Neural cell (in vitro differentiated cells): ENCODE data around the gene PAK4. TPM values are rescaled to one million over a fixed set of nuclear protein-coding genes. Genes with fewer than 3 reads are reported as not detected.
"Not testable (repeated sequence)": the region's sequence is repeated elsewhere in the genome, so short reads cannot be mapped to it uniquely, and the experiment has no call there.

ENCODE experiments used
- H2AFZ ChIP-seq: fragments of 200-600, 300-800 bp; sonication (generic), shearing (Covaris generic); 2 replicates; pipeline ENCODE4 v1.6.0; 2014; ENCODE audit warnings: low read depth, mild to moderate bottlenecking, antibody characterized with exemption, low read length, moderate library complexity
- H3F3A ChIP-seq: fragments of 200-600 bp; shearing (Covaris generic); 2 replicates; pipeline ENCODE4 v1.6.1; 2016; ENCODE audit warnings: mild to moderate bottlenecking, moderate library complexity, mixed read lengths, antibody characterized with exemption, low read length; ENCODE audit not compliant: insufficient read depth, poor library complexity, severe bottlenecking
- H3K27ac ChIP-seq: fragments of 200-600, 300-800 bp; sonication (generic), shearing (Covaris generic); 2 replicates; pipeline ENCODE4 v1.5.1; 2014; ENCODE audit warnings: mild to moderate bottlenecking, low read length, moderate library complexity
- H3K27me3 ChIP-seq: fragments of 300-800, 200-600 bp; sonication (generic), shearing (Covaris generic); 2 replicates; pipeline ENCODE4 v1.6.0; 2014; ENCODE audit warnings: mild to moderate bottlenecking, low read depth, low read length, moderate library complexity; ENCODE audit not compliant: insufficient read depth
- H3K36me3 ChIP-seq: fragments of 300-800, 200-600 bp; sonication (generic), shearing (Covaris generic); 2 replicates; pipeline ENCODE4 v1.5.1; 2014; ENCODE audit warnings: mild to moderate bottlenecking, antibody characterized with exemption, low read length, moderate library complexity; ENCODE audit not compliant: insufficient read depth
- H3K4me2 ChIP-seq: fragments of 300-800, 200-600 bp; sonication (generic), shearing (Covaris generic); 2 replicates; pipeline ENCODE4 v1.6.0; 2014; ENCODE audit warnings: mild to moderate bottlenecking, low read length
- H3K4me3 ChIP-seq: fragments of 300-800, 200-600 bp; sonication (generic), shearing (Covaris generic); 2 replicates; pipeline ENCODE4 v1.5.1; 2014; ENCODE audit warnings: mild to moderate bottlenecking, low read length, moderate library complexity
- H3K79me2 ChIP-seq: fragments of 200-600 bp; shearing (Covaris generic); replicated peaks from 2 replicates; pipeline ENCODE4 v1.6.0; 2014; ENCODE audit warnings: mild to moderate bottlenecking, low read length, moderate library complexity; ENCODE audit not compliant: insufficient read depth
- H3K9ac ChIP-seq: fragments of 300-800, 200-600 bp; sonication (generic), shearing (Covaris generic); 2 replicates; pipeline ENCODE4 v1.6.1; 2016; ENCODE audit warnings: mild to moderate bottlenecking, low read length, mixed read lengths
- H3K9me2 ChIP-seq: fragments of 200-600 bp; shearing (Covaris generic); 2 replicates; pipeline ENCODE4 v1.6.1; 2016; ENCODE audit warnings: mild to moderate bottlenecking, low read length, mixed read lengths; ENCODE audit not compliant: insufficient read depth
- H3K9me3 ChIP-seq: fragments of 200-600, 300-800 bp; sonication (generic), shearing (Covaris generic); 2 replicates; pipeline ENCODE4 v1.6.1; 2016; ENCODE audit warnings: mild to moderate bottlenecking, mixed run types, low read length, moderate library complexity, mixed read lengths
- H4K20me1 ChIP-seq: fragments of 200-600 bp; shearing (Covaris generic); 2 replicates; pipeline ENCODE4 v1.6.1; 2016; ENCODE audit warnings: mild to moderate bottlenecking, mixed run types; ENCODE audit not compliant: insufficient read depth
- EP300 ChIP-seq: fragments of 450-650 bp; conservative IDR thresholded peaks from 2 replicates; pipeline ENCODE4 v1.6.1; 2014; ENCODE audit warnings: antibody characterized with exemption, mild to moderate bottlenecking, moderate library complexity; ENCODE audit not compliant: poor library complexity, severe bottlenecking
- EZH2 ChIP-seq: fragments of 200-600, 300-800 bp; shearing (Covaris generic), sonication (generic); IDR thresholded peaks from 2 replicates; pipeline ENCODE4 v1.6.1; 2014; ENCODE audit warnings: antibody characterized with exemption, low read length, borderline replicate concordance, mild to moderate bottlenecking; ENCODE audit not compliant: insufficient read depth, poor library complexity, severe bottlenecking
- MXI1 ChIP-seq: fragments of 450-650 bp; conservative IDR thresholded peaks from 2 replicates; pipeline ENCODE4 v1.6.1; 2014; ENCODE audit warnings: antibody characterized with exemption, mild to moderate bottlenecking; ENCODE audit not compliant: poor library complexity, severe bottlenecking
- POLR2AphosphoS5 ChIP-seq: IDR thresholded peaks from 2 replicates; pipeline ENCODE4 v1.6.1; 2012
- RAD21 ChIP-seq: fragments of 450-650 bp; conservative IDR thresholded peaks from 2 replicates; pipeline ENCODE4 v1.6.1; 2014; ENCODE audit warnings: antibody characterized with exemption, mild to moderate bottlenecking, moderate library complexity
- REST ChIP-seq: IDR thresholded peaks from 2 replicates; pipeline ENCODE4 v1.6.1; 2012; ENCODE audit warnings: borderline replicate concordance
- SMC3 ChIP-seq: fragments of 450-650 bp; conservative IDR thresholded peaks from 2 replicates; pipeline ENCODE4 v1.6.1; 2014; ENCODE audit warnings: antibody characterized with exemption, mild to moderate bottlenecking, moderate library complexity; ENCODE audit not compliant: poor library complexity
- TAF1 ChIP-seq: IDR thresholded peaks from 2 replicates; pipeline ENCODE4 v1.6.1; 2012; ENCODE audit warnings: low read depth
- polyA plus RNA-seq: library from polyadenylated mRNA; depleted of rRNA; stranded (reverse); fragments of >200 nt; gene quantifications from 2 replicates; pipeline ENCODE4 v1.2.3, GENCODE V29; 2014
- TF ChIP-seq, protein P1 (sequence below): fragments of 450-650 bp; IDR thresholded peaks from 2 replicates; pipeline ENCODE4 v1.5.1; 2014; ENCODE audit warnings: antibody characterized with exemption, mild to moderate bottlenecking, moderate library complexity; ENCODE audit not compliant: poor library complexity, severe bottlenecking

PAK4 gene
- polyA plus RNA-seq, 1 donor from 2014 or later = 5.4 TPM

GRCh38 chr19:39212375-39212742 is 86.8 kb downstream of the PAK4 start:
- no peak overlapping the region for H3K9ac ChIP-seq
- H3K4me2 ChIP-seq = no peak overlapping the region
- TF ChIP-seq EZH2 (no peak), EP300 (no peak), POLR2AphosphoS5 (no peak), MXI1 (no peak), REST (no peak), SMC3 (no peak), RAD21 (no peak), TAF1 (no peak)
- TF ChIP-seq, protein P1, sequence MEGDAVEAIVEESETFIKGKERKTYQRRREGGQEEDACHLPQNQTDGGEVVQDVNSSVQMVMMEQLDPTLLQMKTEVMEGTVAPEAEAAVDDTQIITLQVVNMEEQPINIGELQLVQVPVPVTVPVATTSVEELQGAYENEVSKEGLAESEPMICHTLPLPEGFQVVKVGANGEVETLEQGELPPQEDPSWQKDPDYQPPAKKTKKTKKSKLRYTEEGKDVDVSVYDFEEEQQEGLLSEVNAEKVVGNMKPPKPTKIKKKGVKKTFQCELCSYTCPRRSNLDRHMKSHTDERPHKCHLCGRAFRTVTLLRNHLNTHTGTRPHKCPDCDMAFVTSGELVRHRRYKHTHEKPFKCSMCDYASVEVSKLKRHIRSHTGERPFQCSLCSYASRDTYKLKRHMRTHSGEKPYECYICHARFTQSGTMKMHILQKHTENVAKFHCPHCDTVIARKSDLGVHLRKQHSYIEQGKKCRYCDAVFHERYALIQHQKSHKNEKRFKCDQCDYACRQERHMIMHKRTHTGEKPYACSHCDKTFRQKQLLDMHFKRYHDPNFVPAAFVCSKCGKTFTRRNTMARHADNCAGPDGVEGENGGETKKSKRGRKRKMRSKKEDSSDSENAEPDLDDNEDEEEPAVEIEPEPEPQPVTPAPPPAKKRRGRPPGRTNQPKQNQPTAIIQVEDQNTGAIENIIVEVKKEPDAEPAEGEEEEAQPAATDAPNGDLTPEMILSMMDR = no peak
- H3K27ac ChIP-seq = no peak overlapping the region
- H3K9me2 ChIP-seq = no peaks in the 10 kb centered on the region
- no peaks in the 10 kb centered on the region for H3K27me3 ChIP-seq
- H3K79me2 ChIP-seq = no peaks in the 10 kb centered on the region
- no peaks in the 10 kb centered on the region for H4K20me1 ChIP-seq
- no peaks in the 10 kb centered on the region for H3F3A ChIP-seq
- no peak overlapping the region for H3K4me3 ChIP-seq
- H3K9me3 ChIP-seq = no peaks in the 10 kb centered on the region
- no peaks in the 10 kb centered on the region for H3K36me3 ChIP-seq
- no peak overlapping the region for H2AFZ ChIP-seq

DNA sequence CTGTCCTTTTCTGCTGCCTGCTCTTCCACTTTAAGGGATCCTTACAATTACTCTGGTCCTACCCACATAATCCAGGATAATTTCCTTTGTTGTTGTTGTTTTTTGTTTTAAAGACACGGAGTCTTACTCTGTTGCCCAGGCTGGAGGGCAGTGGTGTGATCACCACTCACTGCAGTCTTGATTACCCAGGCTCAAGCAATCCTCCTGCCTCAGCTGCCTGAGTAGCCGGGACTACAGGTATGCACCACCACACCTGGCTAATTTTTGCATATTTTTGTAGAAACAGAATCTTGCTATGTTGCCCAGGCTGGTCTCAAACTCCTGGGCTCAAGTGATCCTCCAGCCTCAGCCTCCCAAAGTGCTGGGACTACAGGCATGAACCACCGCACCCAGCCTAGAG is 89.7 kb downstream of the PAK4 start:
- not testable (repeated sequence) for H2AFZ ChIP-seq, H3K79me2 ChIP-seq, H3K27ac ChIP-seq, H3K9me2 ChIP-seq, H3K9ac ChIP-seq, H3K9me3 ChIP-seq, H3K36me3 ChIP-seq, H3K4me3 ChIP-seq, H3K27me3 ChIP-seq, H3F3A ChIP-seq, H4K20me1 ChIP-seq, H3K4me2 ChIP-seq

GRCh38 chr19:39217094-39217493 is 91.5 kb downstream of the PAK4 start:
- Histone ChIP-seq H3K36me3 (no peaks in the 10 kb centered on the region), H3F3A (no peaks in the 10 kb centered on the region), H3K9ac (no peak overlapping the region), H4K20me1 (no peaks in the 10 kb centered on the region), H3K9me2 (no peaks in the 10 kb centered on the region), H3K4me3 (no peak overlapping the region), H2AFZ (no peak overlapping the region), H3K27me3 (no peaks in the 10 kb centered on the region), H3K4me2 (no peak overlapping the region), H3K9me3 (no peaks in the 10 kb centered on the region), H3K27ac (no peak overlapping the region), H3K79me2 (no peaks in the 10 kb centered on the region)
- TF ChIP-seq EZH2 (no peak), TAF1 (no peak), POLR2AphosphoS5 (no peak), SMC3 (no peak), REST (no peak), EP300 (no peak)
- TF ChIP-seq, protein P1 = no peak
